ENCODE results near the gene TIRAP. TPM values are rescaled to one million over a fixed set of nuclear protein-coding genes. Genes with fewer than 3 reads are reported as not detected.

The TIRAP gene
- total RNA-seq, 2 donors from 2014 or later: 9.2 to 11.4 TPM

DNA sequence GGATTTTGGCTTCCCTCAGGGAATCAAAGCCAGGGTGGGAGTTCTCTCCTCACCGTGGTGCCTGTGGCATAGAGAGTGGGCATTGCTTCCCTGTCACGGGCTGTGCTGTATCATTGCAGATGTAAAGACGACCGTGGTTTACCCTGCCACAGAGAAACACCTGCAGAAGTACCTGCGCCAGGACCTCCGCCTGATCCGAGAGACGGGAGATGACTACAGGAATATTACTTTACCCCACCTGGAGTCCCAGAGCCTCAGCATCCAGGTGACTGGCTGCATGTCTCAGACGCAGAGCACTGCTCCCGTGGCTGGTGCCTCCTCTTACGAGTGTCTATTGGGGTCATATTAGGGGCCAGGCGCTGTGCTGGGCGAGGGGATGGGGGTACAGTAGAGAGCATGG is 48.4 kb downstream of the TIRAP start:
- H3K27me3 Mint-ChIP-seq (ENCODE audit: insufficient read depth): no peaks in the 10 kb centered on the region
- Histone ChIP-seq H3K27me3 (ENCODE audit: control insufficient read depth, insufficient read depth, low read length, poor library complexity, severe bottlenecking) (no peaks in the 10 kb centered on the region), H3K27ac (ENCODE audit: low read depth, low read length) (no peak overlapping the region), H3K9me3 (ENCODE audit: control insufficient read depth, low read length) (no peaks in the 10 kb centered on the region), H3K4me3 (ENCODE audit: low read length) (no peak overlapping the region), H3K4me1 (ENCODE audit: control insufficient read depth, insufficient read depth, low read length) (no peaks in the 10 kb centered on the region), H3K36me3 (ENCODE audit: control insufficient read depth, insufficient read depth, low read length) (no peaks in the 10 kb centered on the region), H3K9ac (ENCODE audit: extremely low read depth, low read length, poor library complexity, severe bottlenecking) (no peak overlapping the region)
- DNase-seq: no peak
- peaks cover 3% of the 10 kb centered on the region for H3K4me1 Mint-ChIP-seq
- H3K36me3 Mint-ChIP-seq (ENCODE audit: low read depth): peaks cover 24% of the 10 kb centered on the region
- no peak overlapping the region for H3K4me3 Mint-ChIP-seq
- 96 to 100% methylated on average over 10 to 13 of the region's 13 CpGs for WGBS, 2 experiments (ENCODE audit: insufficient coverage in 1 of 2, insufficient read length in 1 of 2)
- TF ChIP-seq, protein P1, sequence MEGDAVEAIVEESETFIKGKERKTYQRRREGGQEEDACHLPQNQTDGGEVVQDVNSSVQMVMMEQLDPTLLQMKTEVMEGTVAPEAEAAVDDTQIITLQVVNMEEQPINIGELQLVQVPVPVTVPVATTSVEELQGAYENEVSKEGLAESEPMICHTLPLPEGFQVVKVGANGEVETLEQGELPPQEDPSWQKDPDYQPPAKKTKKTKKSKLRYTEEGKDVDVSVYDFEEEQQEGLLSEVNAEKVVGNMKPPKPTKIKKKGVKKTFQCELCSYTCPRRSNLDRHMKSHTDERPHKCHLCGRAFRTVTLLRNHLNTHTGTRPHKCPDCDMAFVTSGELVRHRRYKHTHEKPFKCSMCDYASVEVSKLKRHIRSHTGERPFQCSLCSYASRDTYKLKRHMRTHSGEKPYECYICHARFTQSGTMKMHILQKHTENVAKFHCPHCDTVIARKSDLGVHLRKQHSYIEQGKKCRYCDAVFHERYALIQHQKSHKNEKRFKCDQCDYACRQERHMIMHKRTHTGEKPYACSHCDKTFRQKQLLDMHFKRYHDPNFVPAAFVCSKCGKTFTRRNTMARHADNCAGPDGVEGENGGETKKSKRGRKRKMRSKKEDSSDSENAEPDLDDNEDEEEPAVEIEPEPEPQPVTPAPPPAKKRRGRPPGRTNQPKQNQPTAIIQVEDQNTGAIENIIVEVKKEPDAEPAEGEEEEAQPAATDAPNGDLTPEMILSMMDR (conservative IDR thresholded peaks at IDR 0.05): no peak
- no peak overlapping the region for H3K27ac Mint-ChIP-seq
- H3K9me3 Mint-ChIP-seq: no peaks in the 10 kb centered on the region

DNA sequence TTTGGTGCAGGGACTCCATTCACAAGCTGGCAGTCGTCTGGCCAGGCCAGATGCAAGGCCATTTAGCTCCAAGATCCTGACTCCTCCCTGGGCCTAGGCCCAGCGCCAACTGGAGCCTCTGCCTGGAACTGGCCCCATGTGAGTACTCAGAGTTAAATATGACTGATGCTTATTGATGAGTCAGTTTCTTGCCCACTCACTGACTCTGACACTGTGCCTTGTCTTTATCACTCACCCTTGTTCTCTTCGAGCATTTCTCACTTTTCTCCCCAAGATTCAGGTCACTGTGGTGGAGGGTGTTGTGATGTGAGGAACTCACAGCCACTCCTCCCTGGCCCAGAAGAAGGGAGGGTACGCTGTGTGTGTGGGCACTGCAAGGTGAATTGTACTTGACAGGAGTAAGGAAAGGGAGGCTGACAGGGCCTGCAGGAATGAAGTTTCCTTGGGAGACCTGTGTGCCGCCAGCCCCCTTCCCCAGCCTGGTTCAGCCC is 49.4 kb downstream of the TIRAP start:
- no peak overlapping the region for H3K27ac Mint-ChIP-seq
- no peaks in the 10 kb centered on the region for H3K9me3 Mint-ChIP-seq
- no peak for DNase-seq
- TF ChIP-seq, protein P1 (conservative IDR thresholded peaks at IDR 0.05): no peak
- H3K36me3 Mint-ChIP-seq (ENCODE audit: low read depth): peaks cover 25% of the 10 kb centered on the region
- no peak overlapping the region for H3K4me3 ChIP-seq (ENCODE audit: low read length)
- peaks cover 3% of the 10 kb centered on the region for H3K4me1 Mint-ChIP-seq
- no peaks in the 10 kb centered on the region for H3K27me3 Mint-ChIP-seq (ENCODE audit: insufficient read depth)
- no peaks in the 10 kb centered on the region for H3K36me3 ChIP-seq (ENCODE audit: control insufficient read depth, insufficient read depth, low read length)
- no peak overlapping the region for H3K9ac ChIP-seq (ENCODE audit: extremely low read depth, low read length, poor library complexity, severe bottlenecking)
- H3K4me1 ChIP-seq (ENCODE audit: control insufficient read depth, insufficient read depth, low read length): no peaks in the 10 kb centered on the region
- H3K27ac ChIP-seq (ENCODE audit: low read depth, low read length): no peak overlapping the region
- H3K4me3 Mint-ChIP-seq: no peak overlapping the region
- 93 to 100% methylated on average over 2 to 5 of the region's 5 CpGs for WGBS, 2 experiments (ENCODE audit: insufficient coverage in 1 of 2, insufficient read length in 1 of 2)
- H3K9me3 ChIP-seq (ENCODE audit: control insufficient read depth, low read length): no peaks in the 10 kb centered on the region
- no peaks in the 10 kb centered on the region for H3K27me3 ChIP-seq (ENCODE audit: control insufficient read depth, insufficient read depth, low read length, poor library complexity, severe bottlenecking)

- DNase-seq: no peak
- Mint-ChIP-seq H3K36me3 (ENCODE audit: low read depth) (peaks cover 25% of the 10 kb centered on the region), H3K27ac (no peak overlapping the region), H3K4me3 (no peak overlapping the region), H3K9me3 (no peaks in the 10 kb centered on the region), H3K27me3 (ENCODE audit: insufficient read depth) (no peaks in the 10 kb centered on the region), H3K4me1 (no peaks in the 10 kb centered on the region)
- WGBS, 2 experiments (ENCODE audit: insufficient coverage in 1 of 2, insufficient read length in 1 of 2): 93 to 94% methylated on average over 7 of the region's 7 CpGs
- Histone ChIP-seq H3K4me1 (ENCODE audit: control insufficient read depth, insufficient read depth, low read length) (no peaks in the 10 kb centered on the region), H3K4me3 (ENCODE audit: low read length) (no peak overlapping the region), H3K9me3 (ENCODE audit: control insufficient read depth, low read length) (no peaks in the 10 kb centered on the region), H3K36me3 (ENCODE audit: control insufficient read depth, insufficient read depth, low read length) (no peaks in the 10 kb centered on the region), H3K27ac (ENCODE audit: low read depth, low read length) (no peak overlapping the region), H3K9ac (ENCODE audit: extremely low read depth, low read length, poor library complexity, severe bottlenecking) (no peak overlapping the region), H3K27me3 (ENCODE audit: control insufficient read depth, insufficient read depth, low read length, poor library complexity, severe bottlenecking) (no peaks in the 10 kb centered on the region)
- TF ChIP-seq, protein P1 (conservative IDR thresholded peaks at IDR 0.05): no peak
Measured at GRCh38 chr11:126333142-126333541, 50.2 kb downstream of the TIRAP start.

Data from endodermal cell (in vitro differentiated cells).